Measurements from ENCODE around the gene HIP1.
"Not testable (repeated sequence)": the region's sequence is repeated elsewhere in the genome, so short reads cannot be mapped to it uniquely, and the experiment has no call there.

The HIP1 gene

DNA sequence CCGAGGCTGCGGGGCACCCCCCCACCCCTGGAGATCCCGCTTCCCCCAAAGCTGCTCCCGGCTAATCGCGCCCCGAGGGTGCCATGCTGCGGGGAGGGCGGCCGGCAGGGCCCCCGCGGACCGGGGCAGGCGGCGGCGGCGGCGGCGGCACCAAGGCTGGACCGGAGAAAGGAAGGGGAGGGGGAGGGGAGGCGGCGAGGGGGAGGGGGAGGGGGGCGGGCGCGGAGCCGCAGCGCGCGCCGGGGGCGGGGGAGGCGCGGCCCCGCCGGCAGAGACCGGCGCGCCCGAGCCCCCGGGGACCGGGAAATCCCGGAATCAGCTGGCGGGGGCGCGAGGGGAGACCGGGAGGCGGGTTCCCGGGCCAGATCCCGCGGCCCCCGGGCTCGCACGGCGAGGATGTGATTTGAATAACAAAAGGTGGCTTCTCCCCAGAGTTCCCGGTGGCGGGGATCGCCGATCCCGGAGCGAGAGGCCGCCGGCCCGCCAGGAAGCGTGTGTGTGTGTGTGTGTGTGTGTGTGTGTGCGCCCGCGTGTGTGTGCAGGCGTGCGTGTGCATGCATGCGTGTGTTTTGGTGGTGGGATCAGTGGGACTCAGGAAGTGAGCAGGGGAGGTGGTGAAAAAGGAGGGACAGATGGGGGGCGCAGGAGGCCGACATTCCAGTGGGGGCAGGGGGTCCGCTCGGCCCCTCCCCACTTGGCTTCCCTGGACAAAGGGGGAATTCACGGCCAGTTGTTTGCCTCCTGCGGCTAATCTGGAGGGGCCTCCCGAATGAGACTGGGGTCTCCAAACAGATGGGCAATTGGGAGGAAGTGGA lies 99.5 kb downstream of the HIP1 start:
- no peak for DNase-seq

DNA sequence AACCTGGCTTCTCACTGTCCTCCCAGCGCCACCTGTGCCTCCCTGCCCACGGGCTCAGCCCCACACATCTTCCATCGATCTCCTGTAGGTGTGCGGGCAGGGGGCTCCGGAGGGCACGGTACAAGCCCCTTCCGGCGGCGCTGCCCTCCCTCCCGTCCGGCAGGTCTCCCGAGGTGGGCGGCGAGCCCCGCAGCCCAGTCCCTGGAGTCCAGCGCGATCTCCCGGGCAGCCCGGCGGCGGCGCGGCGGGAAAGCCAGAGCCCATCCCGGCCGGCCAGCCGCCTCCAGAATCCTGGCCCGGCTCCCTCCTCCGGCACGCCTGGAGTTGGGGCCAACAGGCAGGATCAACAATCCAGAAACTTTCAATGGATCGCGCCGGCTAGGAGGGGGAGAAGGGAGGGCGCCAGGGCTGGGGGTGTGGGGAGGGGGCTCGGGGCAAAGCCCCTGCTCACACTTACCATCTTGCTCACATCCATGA lies 100.1 kb downstream of the HIP1 start:
- no peak for DNase-seq

DNA sequence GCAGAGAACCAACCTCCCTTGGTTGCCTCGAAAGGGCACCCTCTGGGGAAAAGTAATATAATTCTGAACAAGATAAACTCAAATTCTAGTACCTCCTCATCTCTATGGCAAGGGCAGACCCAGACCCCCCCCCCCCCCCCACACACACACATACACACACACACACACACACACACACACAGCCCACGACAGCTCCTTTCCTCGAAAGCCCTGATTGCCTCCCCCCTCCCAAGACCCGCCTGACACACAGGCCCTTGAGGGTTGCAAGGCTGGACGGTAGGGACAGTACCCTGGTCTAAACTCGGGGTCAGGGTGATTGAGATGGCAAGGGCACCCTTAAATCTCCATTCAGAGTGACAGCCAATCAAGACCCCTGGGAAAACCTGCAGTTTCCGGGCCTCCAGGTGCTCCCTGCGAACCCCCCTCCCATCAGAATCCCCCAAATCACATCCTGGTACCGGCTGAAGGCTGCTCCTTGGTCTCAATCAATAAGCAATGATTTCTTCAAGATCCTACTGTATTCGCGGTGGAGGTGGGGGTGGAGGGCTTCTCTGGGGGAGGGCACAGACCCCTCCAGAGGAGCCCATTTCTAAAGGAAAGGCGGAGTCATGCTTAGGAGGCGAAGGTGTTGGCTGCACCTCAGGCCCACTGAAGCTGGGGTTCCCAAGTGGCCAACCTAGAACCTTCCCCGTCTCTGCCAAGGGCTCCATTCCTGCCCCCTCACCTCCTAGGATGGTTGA lies 100.7 kb downstream of the HIP1 start:
- DNase-seq: no peak

DNA sequence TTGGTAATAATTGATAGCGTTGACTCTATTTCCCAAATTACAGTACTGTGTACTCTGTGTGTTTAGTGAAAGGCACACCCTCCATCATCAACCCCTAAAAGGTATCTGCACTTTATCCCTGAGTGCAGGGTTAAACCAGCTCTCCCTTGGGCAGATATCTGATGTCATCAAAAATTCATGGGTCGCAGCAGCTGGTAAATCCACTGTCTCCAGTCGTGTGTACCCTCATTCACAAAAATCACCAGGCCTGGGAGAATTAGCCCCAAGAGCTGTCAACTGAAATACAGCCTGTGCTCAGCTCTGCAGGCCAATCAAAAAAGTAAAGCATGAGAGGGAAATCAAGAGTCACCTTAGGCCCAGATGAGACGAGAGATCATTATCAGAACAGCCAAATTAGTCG lies 103.7 kb downstream of the HIP1 start:
- no peak for DNase-seq

DNA sequence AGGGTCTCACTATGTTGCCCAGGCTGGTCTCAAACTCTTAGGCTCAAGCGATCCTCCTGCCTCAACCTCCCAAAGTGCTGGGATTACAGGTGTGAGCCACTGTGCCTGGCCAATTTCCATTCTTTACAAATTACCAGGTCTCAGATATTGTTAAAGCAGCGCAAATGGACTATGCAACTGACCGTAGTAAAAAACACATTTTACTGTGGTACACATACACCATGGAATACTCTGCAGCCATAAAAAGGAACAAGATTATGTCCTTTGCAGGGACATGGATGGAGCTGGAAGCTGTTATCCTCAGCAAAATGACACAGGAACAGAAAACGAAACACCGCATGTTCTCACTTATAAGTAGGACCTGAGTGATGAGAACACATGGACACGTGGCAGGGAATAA lies 106.2 kb downstream of the HIP1 start:
- DNase-seq: not testable (repeated sequence)

DNA sequence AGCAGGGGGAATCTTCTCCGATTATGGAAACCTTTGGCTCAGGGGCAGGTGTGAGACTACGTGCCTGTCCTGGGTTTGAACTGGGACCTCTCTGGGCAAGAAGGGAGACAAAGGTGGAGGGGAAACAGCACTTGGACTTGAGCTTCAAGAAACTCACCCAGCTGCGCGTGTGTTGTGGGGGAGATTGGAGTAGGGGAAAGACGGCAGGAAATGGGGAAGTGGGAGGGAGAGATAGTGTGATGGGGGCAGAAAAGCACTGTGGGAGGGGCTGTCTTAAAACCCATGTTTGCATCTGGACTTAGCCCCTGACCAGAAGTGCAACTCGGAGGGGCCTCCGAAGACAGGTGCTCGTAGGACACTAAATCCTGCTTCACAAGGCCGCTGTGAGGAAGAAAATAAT lies 107.0 kb downstream of the HIP1 start:
- DNase-seq: peak; percentile 32

DNA sequence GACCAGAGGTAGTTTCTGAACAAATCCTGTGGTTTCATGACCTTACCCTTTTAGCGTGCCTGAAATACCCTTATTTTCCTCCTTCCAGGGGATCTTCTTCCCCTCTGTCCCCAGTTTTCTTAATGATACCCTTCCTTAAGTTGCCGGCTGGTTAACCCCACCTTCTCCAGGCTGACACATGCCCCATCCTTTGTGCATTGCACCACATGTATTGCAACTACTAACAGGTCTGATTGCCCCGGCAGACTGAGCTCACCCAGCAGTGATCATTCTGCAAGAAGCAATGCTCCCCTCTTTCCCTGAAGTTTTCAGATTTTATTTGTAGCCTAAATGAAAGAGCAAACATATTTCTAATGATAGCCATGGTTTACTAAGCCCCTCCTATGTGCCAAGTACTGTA lies 108.2 kb downstream of the HIP1 start:
- no peak for DNase-seq

DNA sequence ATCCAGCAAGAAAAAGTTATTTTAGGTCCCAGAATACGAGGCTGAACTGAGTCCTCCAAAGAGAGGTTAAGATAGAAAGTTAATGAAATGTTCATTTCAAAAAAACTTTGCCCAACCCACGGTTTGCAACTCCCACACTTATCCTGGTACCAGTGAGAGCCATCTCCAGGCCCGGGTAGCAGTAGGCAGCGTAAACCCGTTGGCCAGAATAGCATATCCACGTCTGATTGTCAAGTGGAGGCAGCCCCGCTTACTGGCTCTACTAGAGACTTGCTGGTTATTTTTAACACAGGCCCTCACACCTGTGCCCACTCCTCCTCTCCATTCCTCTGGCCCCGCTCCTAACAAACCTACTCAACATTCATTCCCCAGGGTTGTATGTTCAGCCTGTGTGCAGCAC lies 109.7 kb downstream of the HIP1 start:
- no peak for DNase-seq

DNA sequence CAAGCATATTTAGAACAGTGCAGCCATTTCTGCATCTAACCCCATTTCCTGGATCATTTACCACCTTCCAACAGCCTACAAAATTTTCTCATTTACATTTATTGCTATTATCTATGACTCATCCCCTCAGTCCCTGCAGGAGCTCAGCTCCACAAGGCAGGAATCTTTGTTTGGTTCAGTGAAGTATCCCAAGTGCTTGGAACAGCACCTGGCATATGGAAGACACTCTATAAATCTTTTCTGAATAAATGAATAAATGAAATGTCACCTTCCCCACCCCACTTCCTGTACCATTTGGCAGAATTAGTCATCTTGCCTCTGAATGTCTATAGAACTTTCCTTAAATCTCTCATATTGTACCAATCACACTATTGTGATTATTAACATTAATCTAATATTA lies 110.7 kb downstream of the HIP1 start:
- DNase-seq: no peak

DNA sequence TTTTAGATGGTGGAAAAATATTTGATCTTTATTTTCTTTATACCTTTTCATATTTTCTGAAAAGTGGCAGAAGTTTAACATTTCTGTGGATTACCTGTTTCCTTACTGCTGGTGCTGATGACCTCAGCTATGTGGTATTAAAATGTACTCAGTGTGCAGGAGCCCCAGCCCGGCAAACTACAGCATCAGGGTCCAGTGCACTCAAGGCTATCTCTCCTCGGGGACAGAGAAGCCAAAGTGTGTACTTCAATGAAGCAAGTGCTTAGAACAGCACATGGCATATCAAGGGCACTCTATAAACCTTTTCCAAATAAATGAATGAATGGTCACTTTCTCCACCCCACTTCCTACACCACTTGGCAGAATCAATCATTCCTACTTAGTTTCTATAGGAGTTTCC lies 111.8 kb downstream of the HIP1 start:
- DNase-seq: no peak

DNA sequence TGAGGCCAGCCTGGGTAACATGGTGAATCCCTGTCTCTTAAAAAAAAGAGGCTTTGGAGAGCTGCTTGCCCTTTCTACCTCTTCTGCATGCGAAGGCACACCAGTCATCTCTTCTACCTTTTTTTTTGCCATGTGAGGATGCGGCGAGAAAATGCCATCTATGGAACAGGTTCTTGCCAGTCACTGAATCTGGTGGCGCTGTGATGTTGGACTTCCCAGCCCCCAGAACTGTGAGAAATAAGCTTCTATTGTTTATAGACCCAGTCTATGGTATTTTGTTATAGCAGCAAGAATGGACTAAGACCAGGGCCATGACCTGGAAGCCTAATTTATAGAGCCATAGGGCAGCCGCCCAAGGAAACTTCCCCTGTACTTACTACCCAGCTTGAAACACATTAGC lies 112.9 kb downstream of the HIP1 start:
- no peak for DNase-seq

DNA sequence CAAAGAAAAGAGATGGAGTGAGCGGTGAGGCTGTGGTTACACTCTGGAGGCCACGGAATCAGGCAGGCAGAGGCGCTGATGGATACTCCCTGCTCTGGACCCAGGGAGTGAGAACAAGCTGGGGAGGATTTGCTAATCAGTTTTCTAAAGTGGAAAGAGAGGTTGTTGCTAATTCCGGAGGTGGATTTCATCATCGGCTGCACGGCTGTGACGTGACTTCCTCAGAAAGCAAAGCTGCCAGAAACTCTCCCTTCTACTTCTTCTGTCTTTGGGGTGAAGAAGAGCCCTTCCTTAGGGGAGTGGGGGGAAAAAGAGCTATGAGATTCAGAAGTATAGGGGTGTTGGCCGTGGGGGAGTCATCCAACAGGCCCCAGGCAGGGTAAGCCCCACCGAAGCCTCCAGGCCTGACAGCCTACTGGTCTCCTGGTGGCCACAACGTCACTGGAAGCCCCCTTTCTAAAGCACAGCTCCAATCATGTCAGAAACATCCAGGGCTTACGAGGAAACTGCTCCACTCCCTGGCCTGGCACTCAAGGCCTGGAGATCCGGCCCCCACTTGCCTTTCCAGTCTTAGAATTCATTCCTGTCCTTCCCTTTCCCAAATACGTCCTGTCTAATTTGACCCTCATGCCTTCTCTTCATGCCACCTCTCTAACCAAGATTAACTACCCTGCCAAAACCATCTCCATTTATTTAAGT lies 114.5 kb downstream of the HIP1 start:
- peak; percentile 93 for DNase-seq

DNA sequence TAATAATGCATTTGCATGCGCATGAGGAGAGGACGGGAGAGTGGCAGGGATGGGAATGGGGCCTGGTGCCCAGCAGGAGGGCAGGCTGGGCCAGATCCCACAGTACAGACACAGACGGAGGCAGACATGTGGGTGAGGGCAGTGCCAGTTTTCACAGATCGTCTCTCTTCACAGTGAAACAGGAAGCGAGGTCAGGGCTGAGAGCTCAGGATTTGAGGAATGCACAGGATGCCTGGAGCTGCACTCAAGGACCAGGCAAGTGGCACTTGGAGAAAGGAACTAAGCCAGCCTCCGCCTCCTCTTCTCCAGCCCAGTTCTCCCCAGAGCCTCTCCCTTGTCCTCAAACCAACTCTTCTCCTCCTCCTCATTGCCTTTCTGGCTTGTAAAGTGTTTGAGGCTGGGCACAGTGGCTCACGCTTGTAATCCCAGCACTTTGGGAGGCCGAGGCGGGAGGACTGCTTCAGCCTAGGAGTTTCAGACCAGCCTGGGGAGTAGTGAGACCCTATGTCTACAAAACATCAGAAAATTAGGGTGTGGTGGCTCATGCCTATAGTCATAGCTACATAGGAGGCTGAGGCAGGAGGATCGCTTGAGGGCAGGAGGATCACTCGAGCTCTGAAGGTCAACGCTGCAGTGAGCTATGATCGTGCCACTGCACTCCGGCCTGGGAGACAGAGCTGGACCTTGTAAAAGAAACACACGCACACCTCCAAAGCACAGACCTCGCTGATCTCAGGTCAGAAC lies 115.2 kb downstream of the HIP1 start:
- DNase-seq: no peak

DNA sequence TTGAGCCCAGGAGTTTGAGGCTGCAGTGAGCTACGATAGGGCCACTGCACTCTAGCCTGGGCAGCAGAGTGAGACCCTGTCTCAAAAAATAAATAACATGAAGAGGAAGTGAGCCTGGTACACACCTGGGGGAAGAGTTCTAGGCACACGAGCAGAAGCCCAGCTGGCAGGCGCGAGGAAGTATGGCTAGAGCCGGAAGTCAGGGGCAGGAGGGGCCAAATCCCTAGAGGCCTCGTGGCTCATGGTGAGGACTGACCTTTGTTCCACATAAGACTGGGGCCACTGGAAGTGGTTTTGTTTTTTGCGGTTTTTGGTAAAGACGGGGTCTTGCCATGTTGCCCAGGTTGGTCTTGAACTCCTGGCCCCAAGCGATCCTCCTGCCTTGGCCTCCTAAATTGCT lies 117.6 kb downstream of the HIP1 start:
- DNase-seq: peak; percentile 81

DNA sequence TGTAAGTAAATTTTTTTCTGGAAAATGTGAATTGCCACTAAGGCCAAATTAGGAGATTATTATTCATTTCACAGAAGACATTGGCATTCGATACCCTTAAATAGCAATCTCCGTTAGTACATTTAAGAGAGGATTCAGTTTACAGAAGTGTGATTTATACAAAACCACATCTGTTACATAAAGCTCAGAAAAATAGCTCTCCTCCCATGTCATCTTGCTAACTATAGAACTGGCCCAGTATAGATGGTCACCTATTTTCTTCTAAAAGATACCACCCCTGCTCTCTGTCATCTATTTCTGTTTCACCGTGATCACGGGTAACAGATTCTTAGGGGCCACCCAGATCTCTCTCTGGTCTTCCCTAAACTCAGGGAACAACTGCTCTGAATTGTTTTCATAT lies 119.1 kb downstream of the HIP1 start:
- no peak for DNase-seq

DNA sequence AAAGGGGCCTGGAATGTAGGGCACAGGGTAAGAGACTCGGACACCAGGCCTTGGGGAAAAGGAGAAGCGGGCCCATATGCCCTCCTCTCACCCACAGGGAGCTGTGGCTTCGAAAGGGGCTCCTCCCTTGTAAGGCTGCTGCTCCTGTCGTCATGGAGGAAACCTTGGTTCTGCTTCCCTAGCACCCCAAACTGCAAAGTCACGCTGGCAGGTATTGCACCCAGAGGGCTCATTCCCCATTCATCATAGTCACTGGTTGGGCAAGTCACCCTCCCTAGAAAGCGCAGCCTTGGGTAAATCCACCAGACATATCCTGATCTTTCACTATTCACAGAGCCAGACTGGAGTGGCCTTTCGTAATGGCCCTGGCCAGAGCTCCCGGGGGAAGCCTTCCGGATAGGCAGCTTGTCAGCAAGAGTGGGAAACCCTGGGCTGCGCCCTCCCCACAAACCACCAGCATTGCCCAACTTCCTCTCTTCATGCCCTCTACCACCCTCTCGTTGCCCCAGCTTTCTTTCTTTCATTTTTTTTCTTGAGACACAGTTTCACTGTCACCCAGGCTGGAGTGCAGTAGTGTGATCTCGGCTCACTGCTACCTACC lies 121.0 kb downstream of the HIP1 start:
- DNase-seq: peak; percentile 100

DNA sequence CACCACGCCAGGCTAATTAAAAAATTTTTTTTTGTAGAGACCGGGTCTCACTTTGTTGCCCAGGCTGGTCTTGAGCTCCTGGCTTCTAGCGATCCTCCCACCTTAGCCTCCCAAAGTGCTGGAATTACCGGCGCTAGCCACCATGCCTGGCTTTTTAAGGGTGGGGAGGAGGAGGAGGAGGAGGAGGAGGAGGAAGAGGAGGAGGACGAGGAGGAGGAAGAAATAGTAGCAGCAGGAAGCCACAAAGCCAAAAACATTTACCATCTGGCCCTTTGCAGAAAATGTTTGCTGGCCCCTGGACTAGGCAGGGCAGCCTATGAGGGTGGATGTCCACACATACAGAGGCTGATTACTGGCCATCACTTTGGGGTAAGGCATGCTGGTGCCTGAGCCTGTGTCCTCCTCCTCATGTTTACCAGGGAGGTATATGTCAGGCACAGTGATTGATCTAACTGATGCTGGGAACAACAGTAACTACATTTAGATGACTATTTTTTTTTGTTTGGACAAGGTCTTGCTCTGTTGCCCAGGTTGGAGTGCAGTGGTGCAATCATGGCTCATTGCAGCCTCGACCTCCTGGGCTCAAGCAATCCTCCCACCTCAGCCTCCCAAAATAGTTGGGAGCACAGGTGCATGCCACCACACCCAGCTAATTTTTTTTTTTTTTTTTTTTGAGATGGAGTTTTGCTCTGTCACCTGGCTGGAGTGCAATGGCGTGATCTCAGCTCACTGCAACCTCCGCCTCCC lies 122.1 kb downstream of the HIP1 start:
- DNase-seq: peak; percentile 28

DNA sequence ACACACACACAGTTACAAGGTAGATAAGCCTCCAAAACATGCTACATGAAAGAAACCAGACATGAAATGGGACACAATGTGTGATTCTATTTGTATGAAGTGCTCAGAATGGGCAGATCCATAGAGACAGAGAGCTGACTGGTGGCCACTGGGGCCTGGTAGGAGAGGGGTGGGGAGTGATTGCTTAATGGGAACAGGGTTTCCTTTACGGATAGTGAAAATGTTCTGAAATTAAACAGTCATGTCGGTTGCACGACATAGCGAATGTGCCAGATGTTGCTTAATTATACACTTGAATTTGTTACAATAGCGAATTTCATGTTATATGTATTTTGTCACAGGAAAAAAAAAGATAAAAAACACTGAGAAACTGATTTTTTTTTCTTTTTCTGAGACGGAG lies 124.3 kb downstream of the HIP1 start:
- DNase-seq: peak; percentile 61

DNA sequence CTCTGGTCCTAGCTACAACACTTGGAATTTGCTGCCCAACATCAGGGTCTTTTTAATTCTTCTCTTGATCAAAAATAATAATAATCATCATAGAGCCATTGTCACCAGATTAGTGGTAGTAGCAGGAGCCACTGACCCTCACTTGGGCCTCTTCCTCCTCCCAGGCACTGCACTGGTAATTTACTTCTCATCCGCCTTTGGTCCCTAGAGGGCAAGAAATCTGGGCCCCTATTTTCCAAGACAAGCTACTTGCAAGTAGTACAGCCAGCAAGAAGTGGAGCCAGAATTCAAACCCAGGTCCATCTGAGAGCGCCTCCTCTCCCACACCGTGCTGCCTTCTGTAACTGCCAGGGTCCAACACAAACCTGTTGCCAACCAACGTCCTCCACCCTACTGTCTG lies 125.4 kb downstream of the HIP1 start:
- DNase-seq: no peak

DNA sequence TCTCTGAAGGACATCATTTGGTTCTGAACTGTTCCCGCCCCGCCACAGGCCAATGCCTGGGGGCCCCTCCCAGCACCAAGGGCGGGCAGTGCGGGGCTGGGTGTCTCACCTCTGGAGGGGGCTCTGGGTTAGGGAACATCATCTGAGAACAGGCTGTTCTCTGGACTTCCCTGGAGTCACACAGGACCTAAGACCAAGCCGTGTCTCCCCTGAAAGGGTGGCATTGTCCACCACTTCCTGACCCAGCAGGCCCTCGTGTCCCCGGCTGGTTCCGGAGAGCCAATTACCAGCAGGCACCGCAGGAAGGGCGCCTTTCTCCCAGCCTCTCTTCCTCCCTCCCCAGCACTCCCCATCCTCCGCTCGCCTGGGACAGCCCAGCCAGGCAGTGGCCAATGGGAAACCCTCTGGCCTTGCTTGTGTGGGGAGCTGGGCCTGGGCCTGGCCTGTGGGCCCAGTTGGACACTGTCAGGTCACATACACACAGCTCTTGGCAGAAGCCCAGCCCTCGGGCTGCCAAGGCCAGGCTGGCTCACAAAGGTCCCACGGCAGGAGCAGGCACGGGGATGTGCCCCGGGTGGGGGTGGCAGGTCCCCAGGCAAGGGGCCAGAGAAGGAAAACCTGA lies 127.1 kb downstream of the HIP1 start:
- DNase-seq: no peak

DNA sequence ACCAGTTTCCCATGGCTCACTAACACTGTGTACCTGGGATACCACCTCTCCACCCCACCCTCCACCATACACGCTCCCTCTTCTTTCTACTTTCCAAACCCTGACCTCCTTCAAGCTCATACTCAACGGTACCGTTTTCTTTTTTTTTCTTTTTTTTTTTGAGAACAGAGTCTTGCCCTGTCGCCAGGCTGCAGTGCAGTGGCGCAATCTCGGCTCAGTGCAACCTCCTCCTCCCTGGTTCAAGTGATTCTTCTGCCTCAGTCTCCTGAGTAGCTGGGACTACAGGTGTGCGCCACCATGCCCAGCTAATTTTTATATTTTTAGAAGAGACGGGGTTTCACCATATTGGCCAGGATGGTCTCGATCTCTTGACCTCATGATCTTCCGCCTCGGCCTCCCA lies 129.3 kb downstream of the HIP1 start:
- not testable (repeated sequence) for DNase-seq

Measured in GF-D8 (cell line).